ENCODE measurements around the gene CNN1. TPM values are rescaled to one million over a fixed set of nuclear protein-coding genes. Genes with fewer than 3 reads are reported as not detected.

CNN1 gene
- total and polyA plus RNA-seq, 9 of the 15 experiments (the other 6 are each of a cell fraction or from before 2014, with no cell fraction given): 0.23 to 10.6 (median 5.2) TPM

DNA sequence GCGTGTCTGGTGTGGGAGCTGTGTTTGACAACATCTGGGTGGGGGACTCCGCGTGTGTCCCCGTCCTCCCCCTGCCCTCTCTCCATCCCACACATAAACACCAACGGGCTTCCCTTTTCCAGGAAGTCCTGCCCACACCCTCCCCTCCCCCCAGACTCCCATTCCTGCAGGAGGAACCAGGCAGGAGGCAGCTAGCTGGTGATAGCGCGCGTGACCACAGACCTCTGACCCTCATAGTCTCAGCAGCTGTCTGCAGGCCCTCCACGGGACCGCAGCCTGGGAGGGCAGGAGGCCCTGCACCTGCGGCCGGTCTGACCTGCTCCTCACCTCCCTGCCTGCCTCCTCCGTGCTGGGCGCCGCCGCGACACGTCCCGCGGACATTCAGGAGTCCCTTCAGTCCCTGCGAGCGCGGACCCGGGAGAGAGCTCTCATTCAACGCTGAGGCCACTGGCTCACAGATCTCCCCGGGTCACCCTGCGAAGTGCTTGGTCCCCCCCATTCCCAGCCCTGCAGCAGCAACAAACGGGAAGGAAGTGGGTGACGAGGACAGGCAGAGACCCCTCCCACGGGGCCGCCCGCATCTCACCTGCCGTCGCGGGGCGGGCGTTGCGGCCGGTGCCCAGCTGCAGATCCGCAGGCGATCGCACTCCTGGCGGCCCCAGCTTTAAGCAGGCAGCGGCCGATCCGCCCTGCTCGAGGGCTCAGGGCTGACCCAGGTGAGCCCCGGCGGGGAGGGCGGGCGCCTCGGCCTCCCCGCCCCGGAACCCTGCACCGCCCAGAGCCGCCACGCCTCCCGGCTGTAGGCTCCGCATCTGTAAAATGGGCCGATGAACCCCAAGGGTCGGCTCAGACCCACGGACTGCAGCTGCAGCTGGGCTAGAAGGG, 39.8 kb downstream of the CNN1 start (continued):
- TF ChIP-seq, protein P1, sequence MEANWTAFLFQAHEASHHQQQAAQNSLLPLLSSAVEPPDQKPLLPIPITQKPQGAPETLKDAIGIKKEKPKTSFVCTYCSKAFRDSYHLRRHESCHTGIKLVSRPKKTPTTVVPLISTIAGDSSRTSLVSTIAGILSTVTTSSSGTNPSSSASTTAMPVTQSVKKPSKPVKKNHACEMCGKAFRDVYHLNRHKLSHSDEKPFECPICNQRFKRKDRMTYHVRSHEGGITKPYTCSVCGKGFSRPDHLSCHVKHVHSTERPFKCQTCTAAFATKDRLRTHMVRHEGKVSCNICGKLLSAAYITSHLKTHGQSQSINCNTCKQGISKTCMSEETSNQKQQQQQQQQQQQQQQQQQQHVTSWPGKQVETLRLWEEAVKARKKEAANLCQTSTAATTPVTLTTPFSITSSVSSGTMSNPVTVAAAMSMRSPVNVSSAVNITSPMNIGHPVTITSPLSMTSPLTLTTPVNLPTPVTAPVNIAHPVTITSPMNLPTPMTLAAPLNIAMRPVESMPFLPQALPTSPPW (CRISPR knock-in tag; IDR thresholded peaks at IDR 0.05): peak; percentile 62
- TF ChIP-seq FIP1L1 (IDR thresholded peaks at IDR 0.05; ENCODE audit: low read depth, low read length, poor library complexity, severe bottlenecking) (peak; percentile 42), CXXC5 (CRISPR knock-in tag; IDR thresholded peaks at IDR 0.05) (peak; percentile 94), STAT5A (IDR thresholded peaks at IDR 0.05; ENCODE audit: borderline replicate concordance, low read length) (peak; percentile 32; the same call in 1 of the 2 replicates), TRIM28 (IDR thresholded peaks at IDR 0.05) (0 out of 2 replicates have a peak, but pooled peaks have one; percentile 25), CBFB (CRISPR knock-in tag; IDR thresholded peaks at IDR 0.05) (0 out of 2 replicates have a peak, but pooled peaks have one; percentile 20), ZNF133 (CRISPR knock-in tag; IDR thresholded peaks at IDR 0.05) (no peak)
- TF ChIP-seq, protein P2, sequence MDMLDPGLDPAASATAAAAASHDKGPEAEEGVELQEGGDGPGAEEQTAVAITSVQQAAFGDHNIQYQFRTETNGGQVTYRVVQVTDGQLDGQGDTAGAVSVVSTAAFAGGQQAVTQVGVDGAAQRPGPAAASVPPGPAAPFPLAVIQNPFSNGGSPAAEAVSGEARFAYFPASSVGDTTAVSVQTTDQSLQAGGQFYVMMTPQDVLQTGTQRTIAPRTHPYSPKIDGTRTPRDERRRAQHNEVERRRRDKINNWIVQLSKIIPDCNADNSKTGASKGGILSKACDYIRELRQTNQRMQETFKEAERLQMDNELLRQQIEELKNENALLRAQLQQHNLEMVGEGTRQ (CRISPR knock-in tag; IDR thresholded peaks at IDR 0.05): peak; percentile 61
- TF ChIP-seq, protein P3, sequence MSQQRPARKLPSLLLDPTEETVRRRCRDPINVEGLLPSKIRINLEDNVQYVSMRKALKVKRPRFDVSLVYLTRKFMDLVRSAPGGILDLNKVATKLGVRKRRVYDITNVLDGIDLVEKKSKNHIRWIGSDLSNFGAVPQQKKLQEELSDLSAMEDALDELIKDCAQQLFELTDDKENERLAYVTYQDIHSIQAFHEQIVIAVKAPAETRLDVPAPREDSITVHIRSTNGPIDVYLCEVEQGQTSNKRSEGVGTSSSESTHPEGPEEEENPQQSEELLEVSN (IDR thresholded peaks at IDR 0.05; ENCODE audit: borderline replicate concordance in 1 of 2, extremely low read depth in 1 of 2, insufficient read depth in 1 of 2, insufficient read length in 1 of 2, low read depth in 1 of 2, low read length in 1 of 2, poor library complexity in 1 of 2, severe bottlenecking in 1 of 2): peak in 1 of 2 experiments; percentile 36
- TF ChIP-seq, protein P4, sequence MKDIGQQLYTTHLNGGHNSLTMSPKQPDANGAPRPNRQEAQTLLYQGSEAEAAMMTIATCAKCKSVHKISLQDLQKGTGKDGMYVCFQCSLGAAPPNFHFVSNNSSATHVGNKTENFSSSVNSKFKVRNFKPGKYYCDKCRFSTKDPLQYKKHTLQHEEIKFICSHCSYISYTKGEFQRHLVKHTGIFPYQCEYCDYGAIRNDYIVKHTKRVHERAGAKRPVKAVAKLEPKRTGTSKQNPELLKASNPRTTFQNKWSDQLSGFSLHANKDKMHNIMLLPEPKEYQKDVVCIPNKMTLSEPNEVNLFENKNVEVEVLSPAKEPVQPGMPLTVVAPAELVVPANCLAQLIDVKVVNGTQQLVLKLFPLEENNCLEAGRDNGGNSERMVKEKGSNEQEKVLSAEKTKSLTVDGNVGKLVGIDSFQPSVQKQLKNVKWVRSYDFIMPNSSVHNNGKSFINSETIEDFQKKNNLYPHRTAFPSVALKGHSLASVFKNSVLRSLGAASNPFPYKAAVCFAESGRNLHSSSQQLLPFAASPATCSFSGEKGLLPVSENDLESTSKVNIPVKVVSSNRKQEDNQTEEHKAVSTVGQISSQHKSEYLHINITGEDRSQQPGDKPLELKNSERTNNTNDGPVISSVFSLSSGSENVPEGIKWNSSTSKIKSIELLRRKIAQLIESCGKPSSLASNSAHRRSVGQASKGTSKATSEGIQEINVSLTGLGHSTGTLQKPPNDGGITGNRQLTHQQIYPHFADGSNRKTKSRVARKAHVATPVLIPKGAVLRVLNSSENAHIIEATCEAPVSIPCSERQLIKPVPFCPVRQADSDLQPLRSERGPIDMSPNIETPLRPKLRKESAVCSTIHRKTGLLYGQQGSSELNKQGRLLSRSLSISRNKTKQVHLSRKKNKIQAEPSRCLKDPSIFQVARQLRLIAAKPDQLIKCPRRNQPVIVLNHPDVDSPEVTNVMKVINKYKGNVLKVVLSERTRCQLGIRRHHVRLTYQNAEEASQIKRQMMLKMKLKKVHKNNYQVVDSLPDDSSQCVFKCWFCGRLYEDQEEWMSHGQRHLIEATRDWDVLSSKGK (CRISPR knock-in tag; IDR thresholded peaks at IDR 0.05): no peak
- TF ChIP-seq, protein P5, sequence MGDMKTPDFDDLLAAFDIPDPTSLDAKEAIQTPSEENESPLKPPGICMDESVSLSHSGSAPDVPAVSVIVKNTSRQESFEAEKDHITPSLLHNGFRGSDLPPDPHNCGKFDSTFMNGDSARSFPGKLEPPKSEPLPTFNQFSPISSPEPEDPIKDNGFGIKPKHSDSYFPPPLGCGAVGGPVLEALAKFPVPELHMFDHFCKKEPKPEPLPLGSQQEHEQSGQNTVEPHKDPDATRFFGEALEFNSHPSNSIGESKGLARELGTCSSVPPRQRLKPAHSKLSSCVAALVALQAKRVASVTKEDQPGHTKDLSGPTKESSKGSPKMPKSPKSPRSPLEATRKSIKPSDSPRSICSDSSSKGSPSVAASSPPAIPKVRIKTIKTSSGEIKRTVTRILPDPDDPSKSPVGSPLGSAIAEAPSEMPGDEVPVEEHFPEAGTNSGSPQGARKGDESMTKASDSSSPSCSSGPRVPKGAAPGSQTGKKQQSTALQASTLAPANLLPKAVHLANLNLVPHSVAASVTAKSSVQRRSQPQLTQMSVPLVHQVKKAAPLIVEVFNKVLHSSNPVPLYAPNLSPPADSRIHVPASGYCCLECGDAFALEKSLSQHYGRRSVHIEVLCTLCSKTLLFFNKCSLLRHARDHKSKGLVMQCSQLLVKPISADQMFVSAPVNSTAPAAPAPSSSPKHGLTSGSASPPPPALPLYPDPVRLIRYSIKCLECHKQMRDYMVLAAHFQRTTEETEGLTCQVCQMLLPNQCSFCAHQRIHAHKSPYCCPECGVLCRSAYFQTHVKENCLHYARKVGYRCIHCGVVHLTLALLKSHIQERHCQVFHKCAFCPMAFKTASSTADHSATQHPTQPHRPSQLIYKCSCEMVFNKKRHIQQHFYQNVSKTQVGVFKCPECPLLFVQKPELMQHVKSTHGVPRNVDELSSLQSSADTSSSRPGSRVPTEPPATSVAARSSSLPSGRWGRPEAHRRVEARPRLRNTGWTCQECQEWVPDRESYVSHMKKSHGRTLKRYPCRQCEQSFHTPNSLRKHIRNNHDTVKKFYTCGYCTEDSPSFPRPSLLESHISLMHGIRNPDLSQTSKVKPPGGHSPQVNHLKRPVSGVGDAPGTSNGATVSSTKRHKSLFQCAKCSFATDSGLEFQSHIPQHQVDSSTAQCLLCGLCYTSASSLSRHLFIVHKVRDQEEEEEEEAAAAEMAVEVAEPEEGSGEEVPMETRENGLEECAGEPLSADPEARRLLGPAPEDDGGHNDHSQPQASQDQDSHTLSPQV (IDR thresholded peaks at IDR 0.05): peak; percentile 48; the same call in 1 of the 2 replicates
